Measurements from ENCODE around the gene ILDR1.

DNA sequence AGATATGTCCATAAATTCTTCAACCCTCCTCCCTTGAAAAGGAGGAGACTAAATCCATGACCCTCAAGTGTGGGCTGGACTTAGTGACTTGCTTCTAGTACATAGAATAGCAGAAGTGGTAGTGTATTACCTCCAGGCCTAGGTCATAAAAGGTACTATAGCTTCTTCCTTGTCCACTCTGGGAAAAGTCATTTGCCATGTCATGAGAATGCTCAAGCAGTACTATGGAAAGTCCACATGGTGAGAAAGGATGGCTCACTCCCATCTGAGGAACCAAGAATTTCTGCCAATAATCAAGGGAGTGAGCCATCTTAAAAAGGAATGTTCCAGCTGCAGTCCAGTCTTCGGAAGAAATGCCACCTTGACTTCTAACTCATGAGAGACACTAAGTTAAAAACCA, 10.5 kb upstream of the ILDR1 start:
- TF ChIP-seq, protein P1, sequence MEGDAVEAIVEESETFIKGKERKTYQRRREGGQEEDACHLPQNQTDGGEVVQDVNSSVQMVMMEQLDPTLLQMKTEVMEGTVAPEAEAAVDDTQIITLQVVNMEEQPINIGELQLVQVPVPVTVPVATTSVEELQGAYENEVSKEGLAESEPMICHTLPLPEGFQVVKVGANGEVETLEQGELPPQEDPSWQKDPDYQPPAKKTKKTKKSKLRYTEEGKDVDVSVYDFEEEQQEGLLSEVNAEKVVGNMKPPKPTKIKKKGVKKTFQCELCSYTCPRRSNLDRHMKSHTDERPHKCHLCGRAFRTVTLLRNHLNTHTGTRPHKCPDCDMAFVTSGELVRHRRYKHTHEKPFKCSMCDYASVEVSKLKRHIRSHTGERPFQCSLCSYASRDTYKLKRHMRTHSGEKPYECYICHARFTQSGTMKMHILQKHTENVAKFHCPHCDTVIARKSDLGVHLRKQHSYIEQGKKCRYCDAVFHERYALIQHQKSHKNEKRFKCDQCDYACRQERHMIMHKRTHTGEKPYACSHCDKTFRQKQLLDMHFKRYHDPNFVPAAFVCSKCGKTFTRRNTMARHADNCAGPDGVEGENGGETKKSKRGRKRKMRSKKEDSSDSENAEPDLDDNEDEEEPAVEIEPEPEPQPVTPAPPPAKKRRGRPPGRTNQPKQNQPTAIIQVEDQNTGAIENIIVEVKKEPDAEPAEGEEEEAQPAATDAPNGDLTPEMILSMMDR (conservative IDR thresholded peaks at IDR 0.05; ENCODE audit: low read length): no peak
- no peak for TF ChIP-seq EZH2phosphoT487 (IDR thresholded peaks at IDR 0.05; ENCODE audit: borderline replicate concordance, low read depth, low read length)
